Cardiac fibroblast (primary cell): ENCODE data around the gene REPIN1.

ENCODE experiments used
- DNase-seq, 2 donors: peaks; one replicate each; pipeline versions ENCODE4 v3.0.0 to v3.0.0-alpha.2; 2010; ENCODE audit warnings: low read depth in 2 of 2
- H3K4me3 ChIP-seq, 2 donors: replicated peaks in 1 of 2; 1 replicate in 1 of 2; 2 replicates in 1 of 2; pipeline ENCODE4 v1.5.1; 2011; ENCODE audit warnings: low read depth in 2 of 2, low read length in 2 of 2, mild to moderate bottlenecking in 2 of 2, moderate library complexity in 1 of 2
- TF ChIP-seq, protein P1 (sequence below): IDR thresholded peaks from one replicate; pipeline ENCODE4 v1.5.1; 2011; ENCODE audit warnings: low read depth, mild to moderate bottlenecking, low read length, inconsistent platforms

Gene REPIN1

DNA sequence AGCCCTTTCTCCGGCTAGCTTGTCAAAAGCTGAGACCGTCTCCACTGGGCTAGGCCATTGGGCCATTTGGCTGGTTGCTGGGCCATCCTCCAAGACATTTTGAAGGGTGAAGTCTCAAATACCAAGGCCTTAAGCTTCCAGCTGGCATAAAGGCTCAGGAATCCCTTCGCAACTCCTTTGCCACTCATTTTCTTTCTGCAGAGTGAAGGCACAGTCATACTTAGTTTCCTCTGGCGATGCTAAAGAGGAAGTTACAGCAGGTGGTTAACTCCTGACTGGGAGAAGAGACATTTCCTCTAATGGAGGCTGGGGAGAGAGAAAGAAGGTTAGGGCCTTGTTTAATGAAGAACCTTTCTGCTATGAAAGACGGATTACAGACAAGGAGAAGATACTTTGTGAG lies 4.8 kb upstream of the REPIN1 start:
- no peak overlapping the region for H3K4me3 ChIP-seq
- DNase-seq: no peak
- TF ChIP-seq, protein P1, sequence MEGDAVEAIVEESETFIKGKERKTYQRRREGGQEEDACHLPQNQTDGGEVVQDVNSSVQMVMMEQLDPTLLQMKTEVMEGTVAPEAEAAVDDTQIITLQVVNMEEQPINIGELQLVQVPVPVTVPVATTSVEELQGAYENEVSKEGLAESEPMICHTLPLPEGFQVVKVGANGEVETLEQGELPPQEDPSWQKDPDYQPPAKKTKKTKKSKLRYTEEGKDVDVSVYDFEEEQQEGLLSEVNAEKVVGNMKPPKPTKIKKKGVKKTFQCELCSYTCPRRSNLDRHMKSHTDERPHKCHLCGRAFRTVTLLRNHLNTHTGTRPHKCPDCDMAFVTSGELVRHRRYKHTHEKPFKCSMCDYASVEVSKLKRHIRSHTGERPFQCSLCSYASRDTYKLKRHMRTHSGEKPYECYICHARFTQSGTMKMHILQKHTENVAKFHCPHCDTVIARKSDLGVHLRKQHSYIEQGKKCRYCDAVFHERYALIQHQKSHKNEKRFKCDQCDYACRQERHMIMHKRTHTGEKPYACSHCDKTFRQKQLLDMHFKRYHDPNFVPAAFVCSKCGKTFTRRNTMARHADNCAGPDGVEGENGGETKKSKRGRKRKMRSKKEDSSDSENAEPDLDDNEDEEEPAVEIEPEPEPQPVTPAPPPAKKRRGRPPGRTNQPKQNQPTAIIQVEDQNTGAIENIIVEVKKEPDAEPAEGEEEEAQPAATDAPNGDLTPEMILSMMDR: no peak

DNA sequence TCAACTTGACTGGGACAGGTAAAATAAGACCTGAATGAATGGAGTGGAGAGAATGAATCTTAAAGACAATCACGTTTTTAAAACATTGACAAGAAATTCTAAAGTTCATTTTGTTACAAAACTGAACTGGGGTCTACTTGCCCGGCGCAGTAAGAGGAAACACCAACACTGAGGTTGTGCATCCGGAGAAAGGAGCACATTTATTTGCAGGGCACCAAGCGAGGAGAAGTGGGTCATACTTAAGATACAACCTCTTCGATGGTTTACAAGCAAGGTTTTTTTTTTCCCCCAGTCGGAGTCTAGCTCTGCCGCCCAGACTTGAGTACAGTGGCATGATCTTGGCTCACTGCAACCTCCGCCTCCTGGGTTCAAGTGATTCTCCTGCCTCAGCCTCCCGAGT lies 3.4 kb upstream of the REPIN1 start:
- no peak for DNase-seq
- TF ChIP-seq, protein P1: no peak
- no peak overlapping the region for H3K4me3 ChIP-seq

DNA sequence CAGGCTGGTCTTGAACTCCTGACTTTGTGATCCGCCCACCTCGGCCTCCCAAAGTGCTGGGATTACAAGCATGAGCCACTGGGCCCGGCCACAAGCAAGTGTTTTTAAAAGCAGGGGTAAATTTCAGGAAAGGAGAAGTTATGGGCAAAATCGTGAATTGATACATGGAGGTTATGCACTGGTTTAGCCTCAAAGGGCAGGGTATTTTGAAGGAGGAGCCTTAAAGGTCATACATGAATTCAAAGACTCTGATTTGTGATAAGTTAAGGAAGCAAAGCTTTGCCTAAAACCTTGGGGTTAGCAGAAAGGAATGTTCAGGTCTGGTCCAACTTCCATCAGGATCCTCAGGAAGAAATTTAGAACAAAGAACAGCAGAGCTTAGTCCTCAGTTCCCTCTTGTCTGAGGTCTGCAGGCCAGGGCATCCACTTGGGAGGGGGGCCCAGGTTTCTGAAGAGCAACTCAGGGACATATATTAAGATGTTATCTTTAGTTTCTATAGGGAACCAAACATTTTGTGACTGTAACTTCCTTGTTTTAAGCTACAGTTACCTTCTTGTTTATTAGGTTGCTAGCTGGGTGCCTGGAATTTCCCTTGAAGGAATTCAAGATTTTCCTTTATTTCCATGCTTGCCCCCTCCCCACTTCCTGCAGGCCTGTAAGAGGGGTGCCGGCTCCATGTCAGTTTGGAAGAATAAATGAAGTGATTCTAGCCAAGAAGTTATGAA lies 2.8 kb upstream of the REPIN1 start:
- TF ChIP-seq, protein P1: no peak
- DNase-seq: no peak
- no peak overlapping the region for H3K4me3 ChIP-seq

DNA sequence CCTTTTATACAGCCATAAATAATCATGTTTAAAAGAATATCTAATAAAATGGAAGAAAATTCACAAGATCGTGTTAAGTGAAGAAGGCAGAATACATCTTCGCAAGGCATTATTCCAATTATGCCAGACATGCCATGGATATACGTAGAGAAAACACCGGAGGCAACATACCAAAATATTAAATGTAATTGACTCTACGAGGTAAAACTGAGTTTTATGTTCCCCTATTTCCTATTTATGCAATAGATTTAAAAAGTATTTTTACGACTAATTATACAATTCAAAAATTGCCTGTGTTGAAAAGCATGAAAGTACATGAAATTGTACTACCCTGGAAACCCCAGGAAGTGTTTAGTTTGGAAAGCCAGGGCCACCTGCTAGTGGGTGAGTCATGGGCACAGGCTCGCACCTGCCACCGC lies 936 bp upstream of the REPIN1 start:
- no peak for DNase-seq
- TF ChIP-seq, protein P1: no peak
- peak overlapping the region; percentile 89 to 94 for H3K4me3 ChIP-seq

DNA sequence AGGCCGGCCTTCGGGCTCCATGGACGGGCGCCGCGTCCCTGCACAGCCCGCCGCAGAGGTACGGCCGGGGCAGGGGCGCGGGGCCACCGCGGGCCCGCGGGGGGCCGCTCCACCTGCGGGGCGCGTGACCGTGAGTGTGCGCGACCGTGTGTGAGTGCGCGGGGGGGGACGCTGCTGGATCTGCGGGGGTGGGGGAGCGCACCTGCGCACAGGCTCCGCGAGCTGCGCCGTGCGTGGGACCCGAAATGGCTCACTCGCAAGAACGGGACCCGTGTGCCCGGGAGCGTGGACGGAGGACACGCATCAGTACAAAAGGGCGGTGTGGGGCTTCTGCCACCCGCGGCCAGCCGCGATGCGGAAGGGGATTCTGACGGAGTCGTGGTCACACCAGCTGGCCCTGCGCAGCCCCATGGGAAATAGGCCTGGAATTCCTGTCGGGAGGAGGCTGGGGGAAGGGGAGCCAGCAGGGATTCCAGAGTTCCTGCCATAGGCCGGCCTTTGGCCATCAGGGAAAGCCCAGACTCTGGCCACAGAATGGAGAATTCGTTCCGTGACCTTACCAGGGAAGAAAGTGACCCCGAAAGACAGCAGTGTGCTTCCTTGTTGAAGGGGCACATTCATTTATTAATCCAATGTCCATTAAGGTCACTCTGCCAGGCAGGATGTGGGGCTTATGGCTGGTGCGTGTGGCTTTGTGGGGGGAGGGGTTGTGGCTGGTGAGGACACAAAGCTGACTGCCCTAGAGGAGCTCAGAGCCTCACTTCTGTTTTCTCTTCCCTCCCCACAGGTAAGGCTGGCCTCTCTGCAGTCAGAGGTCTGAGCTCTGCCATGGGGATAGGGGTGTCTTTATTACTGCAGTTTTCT lies 494 bp downstream of the REPIN1 start:
- peak; percentile 58 to 69 for DNase-seq
- TF ChIP-seq, protein P1: no peak
- peak overlapping the region; percentile 89 to 94 for H3K4me3 ChIP-seq

DNA sequence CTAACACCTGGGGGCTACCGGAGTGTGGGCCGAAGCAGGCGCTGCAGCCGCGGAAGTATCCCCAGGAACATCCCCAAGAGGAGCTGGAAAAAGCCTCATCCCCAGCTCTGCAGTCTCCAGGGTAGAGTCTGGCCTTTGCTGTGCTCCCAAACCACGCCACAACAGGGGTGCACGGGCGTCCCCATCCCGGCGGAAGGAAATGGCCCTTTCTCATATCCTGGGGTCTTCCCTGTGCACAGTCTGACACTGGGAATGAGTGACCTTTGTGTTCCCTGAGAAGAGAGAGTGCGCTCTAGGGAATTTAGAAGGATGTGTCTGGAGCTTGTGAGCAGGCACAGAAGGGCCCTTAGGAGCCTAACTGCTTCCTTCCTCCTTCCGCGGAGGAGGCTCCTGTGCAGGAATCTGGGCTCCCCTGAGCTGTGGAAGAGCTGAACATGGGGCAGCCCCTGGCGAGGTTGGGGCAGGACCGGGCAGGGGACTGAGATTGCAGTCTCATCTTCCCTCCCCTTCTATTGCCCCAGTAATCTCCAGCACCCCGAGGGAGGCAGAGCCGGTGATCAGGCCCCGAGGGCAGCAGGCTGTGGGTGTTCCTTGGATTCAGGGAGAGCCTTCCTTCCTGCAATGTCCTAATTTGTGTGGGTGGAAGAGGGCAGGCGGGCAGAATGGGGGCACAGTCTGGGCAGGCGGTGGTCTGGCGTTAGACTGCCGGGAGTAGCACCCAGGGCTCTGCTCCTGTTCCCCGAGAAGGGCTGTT lies 1.3 kb downstream of the REPIN1 start:
- H3K4me3 ChIP-seq: peak overlapping the region; percentile 89 to 94
- peak in 1 of 2 donors; percentile 12 for DNase-seq
- TF ChIP-seq, protein P1: no peak
